Activated naive CD4-positive, alpha-beta T cell treated with anti-CD3 and anti-CD28 coated beads, Interleukin-2, amount 10 ng/mL, durations not matched to agents 7 days and 5 days (primary cell): ENCODE measurements around the gene CNN1.
A peak's percentile ranks its signal among the peaks of the same experiment; 100 is the strongest.

Source experiments
- CTCF ChIA-PET: fragments of 350-600 bp; sonication (Branson Sonifier 250); formaldehyde crosslinking; loops from one replicate; lab custom pipeline; 2021; ENCODE audit warnings: antibody characterized with exemption; lab: Charles Lee
- DNase-seq: peaks from one replicate; pipeline ENCODE4 v3.0.0-alpha.2; 2020
- H3K27ac Mint-ChIP-seq: one replicate; pipeline ENCODE4 v1.8.0; 2021; ENCODE audit warnings: mild to moderate bottlenecking, moderate library complexity, mixed read lengths
- H3K27me3 Mint-ChIP-seq: one replicate; pipeline ENCODE4 v1.8.0; 2021; ENCODE audit warnings: mild to moderate bottlenecking, mixed read lengths
- H3K36me3 Mint-ChIP-seq: one replicate; pipeline ENCODE4 v1.8.0; 2021; ENCODE audit warnings: mixed read lengths
- H3K4me1 Mint-ChIP-seq: one replicate; pipeline ENCODE4 v1.8.0; 2021; ENCODE audit warnings: mixed read lengths
- H3K4me3 Mint-ChIP-seq: one replicate; pipeline ENCODE4 v1.8.0; 2021; ENCODE audit warnings: mild to moderate bottlenecking, moderate library complexity, mixed read lengths
- H3K9me3 Mint-ChIP-seq: one replicate; pipeline ENCODE4 v1.8.0; 2021; ENCODE audit warnings: mixed read lengths

CNN1 gene

GRCh38 chr19:11538232-11539036, at the start of gene CNN1:
TSS of gene CNN1 (plus strand) at chr19:11538851. CDS start at chr19:11538928, 77 bp downstream.
- peaks cover 69% of the 10 kb centered on the region for H3K27me3 Mint-ChIP-seq
- no peaks in the 10 kb centered on the region for H3K36me3 Mint-ChIP-seq
- no peak within 1 kb of the TSS for H3K27ac Mint-ChIP-seq
- H3K4me1 Mint-ChIP-seq = peaks cover 11% of the 10 kb centered on the region
- no peaks in the 10 kb centered on the region for H3K9me3 Mint-ChIP-seq
- no peak within 1 kb of the TSS for H3K4me3 Mint-ChIP-seq
- DNase-seq = no peak
- CTCF ChIA-PET = no interaction called here

- H3K9me3 Mint-ChIP-seq = no peaks in the 10 kb centered on the region
- H3K4me1 Mint-ChIP-seq = peaks cover 4% of the 10 kb centered on the region
- CTCF ChIA-PET = no interaction called here
- no peak overlapping the region for H3K27ac Mint-ChIP-seq
- no peak overlapping the region for H3K4me3 Mint-ChIP-seq
- H3K36me3 Mint-ChIP-seq = peaks cover 27% of the 10 kb centered on the region
- no peak for DNase-seq
- no peaks in the 10 kb centered on the region for H3K27me3 Mint-ChIP-seq
These were observed 49.3 kb upstream of the CNN1 start for GRCh38 chr19:11489378-11489777.

- CTCF ChIA-PET = interaction anchor here (1.1 to 2.5 kb wide), 4 partner anchors 12 to 93 kb away, joined by 3 to 10 read pairs (median 4); no protein-coding TSS in a partner anchor
- no peaks in the 10 kb centered on the region for H3K27me3 Mint-ChIP-seq
These were observed 43.9 kb upstream of the CNN1 start for GRCh38 chr19:11494634-11495285.

GRCh38 chr19:11495481-11495880, 43.2 kb upstream of the CNN1 start:
- H3K27me3 Mint-ChIP-seq = no peaks in the 10 kb centered on the region
- H3K9me3 Mint-ChIP-seq = no peaks in the 10 kb centered on the region
- peaks cover 24% of the 10 kb centered on the region for H3K36me3 Mint-ChIP-seq
- CTCF ChIA-PET = interaction anchor here (1.1 to 2.5 kb wide), 3 partner anchors 13 to 92 kb away, joined by 3 to 10 read pairs (median 3); no protein-coding TSS in a partner anchor
- H3K4me3 Mint-ChIP-seq = no peak overlapping the region
- no peak for DNase-seq
- no peak overlapping the region for H3K27ac Mint-ChIP-seq
- H3K4me1 Mint-ChIP-seq = no peaks in the 10 kb centered on the region

More at GRCh38 chr19:11494634-11495285, 43.9 kb upstream of the CNN1 start:
- Mint-ChIP-seq H3K4me1 (no peaks in the 10 kb centered on the region), H3K4me3 (no peak overlapping the region), H3K36me3 (peaks cover 25% of the 10 kb centered on the region), H3K27ac (no peak overlapping the region), H3K9me3 (no peaks in the 10 kb centered on the region)
- DNase-seq = no peak

- Mint-ChIP-seq H3K4me1 (no peaks in the 10 kb centered on the region), H3K27me3 (no peaks in the 10 kb centered on the region), H3K4me3 (no peak overlapping the region), H3K36me3 (peaks cover 23% of the 10 kb centered on the region), H3K27ac (peak overlapping the region; percentile 49), H3K9me3 (no peaks in the 10 kb centered on the region)
- CTCF ChIA-PET = interaction anchor here (0.6 to 2.5 kb wide), 4 partner anchors 13 to 92 kb away, joined by 3 to 10 read pairs (median 3); no protein-coding TSS in a partner anchor
- no peak for DNase-seq
These were observed 42.8 kb upstream of the CNN1 start for GRCh38 chr19:11495885-11496284.

- Mint-ChIP-seq H3K27me3 (no peaks in the 10 kb centered on the region), H3K4me1 (no peaks in the 10 kb centered on the region), H3K9me3 (no peaks in the 10 kb centered on the region), H3K36me3 (peaks cover 23% of the 10 kb centered on the region), H3K27ac (no peak overlapping the region), H3K4me3 (no peak overlapping the region)
- peak; percentile 72 for DNase-seq
- CTCF ChIA-PET = interaction anchor here (0.6 to 2.5 kb wide), 4 partner anchors 14 to 91 kb away, joined by 3 to 10 read pairs (median 3); no protein-coding TSS in a partner anchor
These were observed 42.1 kb upstream of the CNN1 start for GRCh38 chr19:11496391-11497163.

GRCh38 chr19:11499220-11499726, 39.4 kb upstream of the CNN1 start:
- H3K27me3 Mint-ChIP-seq = no peaks in the 10 kb centered on the region
- no peaks in the 10 kb centered on the region for H3K9me3 Mint-ChIP-seq
- CTCF ChIA-PET = no interaction called here
- H3K36me3 Mint-ChIP-seq = peaks cover 24% of the 10 kb centered on the region
- H3K4me1 Mint-ChIP-seq = peaks cover 4% of the 10 kb centered on the region
- DNase-seq = no peak
- no peak overlapping the region for H3K4me3 Mint-ChIP-seq
- H3K27ac Mint-ChIP-seq = no peak overlapping the region

GRCh38 chr19:11499890-11500420, 38.7 kb upstream of the CNN1 start:
- CTCF ChIA-PET = no interaction called here
- Mint-ChIP-seq H3K36me3 (peaks cover 22% of the 10 kb centered on the region), H3K4me1 (peaks cover 11% of the 10 kb centered on the region), H3K27ac (no peak overlapping the region), H3K4me3 (no peak overlapping the region), H3K9me3 (no peaks in the 10 kb centered on the region), H3K27me3 (no peaks in the 10 kb centered on the region)
- DNase-seq = no peak

GRCh38 chr19:11504502-11505031, 34.1 kb upstream of the CNN1 start:
- no peaks in the 10 kb centered on the region for H3K27me3 Mint-ChIP-seq
- H3K4me3 Mint-ChIP-seq = peak overlapping the region; percentile 91
- peaks cover 13% of the 10 kb centered on the region for H3K36me3 Mint-ChIP-seq
- peak overlapping the region; percentile 89 for H3K27ac Mint-ChIP-seq
- CTCF ChIA-PET = no interaction called here
- no peaks in the 10 kb centered on the region for H3K9me3 Mint-ChIP-seq
- peaks cover 26% of the 10 kb centered on the region for H3K4me1 Mint-ChIP-seq
- no peak for DNase-seq

GRCh38 chr19:11505032-11505503, 33.6 kb upstream of the CNN1 start:
- CTCF ChIA-PET = no interaction called here
- peak overlapping the region; percentile 95 for H3K27ac Mint-ChIP-seq
- no peaks in the 10 kb centered on the region for H3K9me3 Mint-ChIP-seq
- H3K4me3 Mint-ChIP-seq = peak overlapping the region; percentile 91
- H3K4me1 Mint-ChIP-seq = peaks cover 26% of the 10 kb centered on the region
- no peaks in the 10 kb centered on the region for H3K27me3 Mint-ChIP-seq
- H3K36me3 Mint-ChIP-seq = peaks cover 12% of the 10 kb centered on the region
- peak; percentile 98 for DNase-seq

- CTCF ChIA-PET = interaction anchor here (1.3 kb wide), 1 partner anchor 23 kb away, joined by 4 read pairs; no protein-coding TSS in a partner anchor
- Mint-ChIP-seq H3K36me3 (peaks cover 12% of the 10 kb centered on the region), H3K4me1 (peaks cover 26% of the 10 kb centered on the region), H3K27me3 (no peaks in the 10 kb centered on the region), H3K9me3 (no peaks in the 10 kb centered on the region), H3K27ac (peak within 1 kb of the TSS; percentile 95), H3K4me3 (peak within 1 kb of the TSS; percentile 91)
- DNase-seq = peak; percentile 96
These were observed 33.0 kb upstream of the CNN1 start, which contains the start of gene ZNF653 for GRCh38 chr19:11505504-11506100. TSS of gene ZNF653 (minus strand) at chr19:11505839. CDS start at chr19:11505786, 53 bp downstream.

- DNase-seq = no peak
- Mint-ChIP-seq H3K4me1 (peaks cover 26% of the 10 kb centered on the region), H3K36me3 (peaks cover 11% of the 10 kb centered on the region), H3K9me3 (no peaks in the 10 kb centered on the region), H3K27me3 (no peaks in the 10 kb centered on the region), H3K27ac (peak overlapping the region; percentile 95), H3K4me3 (peak overlapping the region; percentile 91)
- CTCF ChIA-PET = interaction anchor here (1.3 kb wide), 1 partner anchor 23 kb away, joined by 4 read pairs; no protein-coding TSS in a partner anchor
These were observed 32.5 kb upstream of the CNN1 start for GRCh38 chr19:11506101-11506555.

GRCh38 chr19:11506967-11507366, 31.7 kb upstream of the CNN1 start:
- Mint-ChIP-seq H3K9me3 (no peaks in the 10 kb centered on the region), H3K4me1 (peaks cover 26% of the 10 kb centered on the region), H3K4me3 (peak overlapping the region; percentile 91), H3K36me3 (peaks cover 10% of the 10 kb centered on the region), H3K27me3 (no peaks in the 10 kb centered on the region), H3K27ac (peak overlapping the region; percentile 83)
- no peak for DNase-seq
- CTCF ChIA-PET = no interaction called here
